Thymus (tissue), 11 donors: Measurements from ENCODE around the gene BLOC1S4. TPM values are rescaled to one million over a fixed set of nuclear protein-coding genes. Genes with fewer than 3 reads are reported as not detected.

Experiments used
- DNase-seq, 9 donors: peaks; one replicate each; pipeline ENCODE4 v3.0.0-alpha.2; 2013; ENCODE audit warnings: low spot score in 9 of 9, low read depth in 6 of 9, missing footprints in 1 of 9
- H3K27ac ChIP-seq, 2 donors: one replicate each; pipeline ENCODE4 v1.5.1; 2013; ENCODE audit warnings: control low read depth in 1 of 2, low read depth in 1 of 2, low read length in 1 of 2, mild to moderate bottlenecking in 1 of 2, moderate library complexity in 1 of 2
- H3K27me3 ChIP-seq, 2 donors: one replicate each; pipeline ENCODE4 v1.5.1; 2013; ENCODE audit warnings: low read length in 1 of 2; ENCODE audit not compliant: control insufficient read depth in 2 of 2, insufficient read depth in 1 of 2
- H3K36me3 ChIP-seq, 2 donors: one replicate each; pipeline ENCODE4 v1.5.1; 2013; ENCODE audit warnings: low read length in 1 of 2, mild to moderate bottlenecking in 1 of 2, moderate library complexity in 1 of 2; ENCODE audit not compliant: control insufficient read depth in 2 of 2, insufficient read depth in 2 of 2
- H3K4me1 ChIP-seq, 2 donors: one replicate each; pipeline ENCODE4 v1.5.1; 2013; ENCODE audit warnings: low read length in 2 of 2; ENCODE audit not compliant: control insufficient read depth in 2 of 2, insufficient read depth in 2 of 2
- H3K4me3 ChIP-seq, 2 donors: one replicate each; pipeline ENCODE4 v1.5.1; 2013; ENCODE audit warnings: low read length in 2 of 2, control low read depth in 1 of 2, mild to moderate bottlenecking in 1 of 2
- H3K9me3 ChIP-seq, 2 donors: one replicate each; pipeline ENCODE4 v1.5.1; 2013; ENCODE audit warnings: low read length in 1 of 2, mild to moderate bottlenecking in 1 of 2; ENCODE audit not compliant: control insufficient read depth in 2 of 2, insufficient read depth in 1 of 2
- WGBS: extraction: QIAGEN DNeasy Blood & Tissue Kit; methylation state at CpG from one replicate; pipeline ENCODE4 v1.1.7; 2013; 5-methylcytosine and 5-hydroxymethylcytosine counted together
- polyA plus RNA-seq: library from polyadenylated mRNA; stranded (reverse); fragments of 200-250 nt; gene quantifications from one replicate; pipeline ENCODE4 v1.2.3, GENCODE V29; 2013
- total RNA-seq: library from RNA; stranded (reverse); fragments of 120-200 nt; gene quantifications from one replicate; pipeline ENCODE4 v1.2.4, GENCODE V29; 2013
- donor health status: healthy.

BLOC1S4 gene
- total and polyA plus RNA-seq, 2 donors: 11.9 to 23.4 TPM

- H3K9me3 ChIP-seq: peaks cover 0 to 6% of the 10 kb centered on the region in 2 donors
- peaks cover 36 to 40% of the 10 kb centered on the region in 2 donors for H3K36me3 ChIP-seq
- peaks cover 20 to 30% of the 10 kb centered on the region in 2 donors for H3K4me1 ChIP-seq
- WGBS: 97% methylated on average over 5 of the region's 5 CpGs
- no peak for DNase-seq
- H3K27me3 ChIP-seq: no peaks in the 10 kb centered on the region
- H3K4me3 ChIP-seq: no peak overlapping the region
- no peak overlapping the region for H3K27ac ChIP-seq
These were observed 9.8 kb upstream of the BLOC1S4 start for GRCh38 chr4:6706173-6706572.

DNA sequence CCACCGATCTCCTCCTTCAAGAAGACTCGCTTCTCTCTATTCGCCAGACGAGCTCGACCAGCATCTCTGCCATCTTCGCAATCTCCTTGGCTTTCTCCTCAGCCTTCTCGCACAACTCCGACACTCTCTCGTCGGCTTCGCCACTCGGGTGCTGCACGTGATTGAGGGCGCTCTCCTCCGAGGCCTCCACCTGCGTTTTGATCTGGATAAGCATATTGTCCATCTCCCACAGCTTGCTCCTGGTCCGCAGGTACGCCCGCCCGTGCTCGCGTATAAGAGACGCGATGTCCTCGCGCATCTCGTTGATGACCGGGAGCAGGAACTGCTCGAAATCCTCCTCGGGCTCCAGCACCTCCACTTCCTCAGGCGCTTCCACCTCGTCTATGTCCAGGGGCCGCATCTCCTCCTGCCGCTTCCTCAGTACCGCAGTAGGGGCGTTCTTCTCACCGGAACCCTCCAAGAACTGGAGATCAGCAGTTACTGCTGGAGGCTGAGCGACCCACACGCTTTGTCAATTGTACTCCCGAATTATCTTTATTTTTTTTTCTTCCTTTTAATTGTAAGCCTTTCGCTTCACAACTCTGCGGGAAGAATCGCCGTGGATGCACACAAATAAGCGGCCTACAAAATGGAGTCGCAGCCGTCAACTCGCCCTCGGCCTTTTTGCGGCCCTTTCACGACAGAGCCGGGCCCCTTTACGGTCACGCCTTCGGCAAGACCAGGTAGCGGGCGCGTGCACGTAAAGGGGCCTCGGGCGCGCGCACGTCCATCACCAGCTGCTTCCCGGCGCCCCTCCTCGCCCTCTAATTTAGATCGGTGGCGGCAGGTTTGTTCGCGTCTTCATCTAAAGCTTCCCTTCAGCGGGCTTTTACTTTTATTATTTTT is 6.5 kb upstream of the BLOC1S4 start, which contains the start of gene MRFAP1L1:
Gene MRFAP1L1, minus strand, starts transcription at position 636 of the 885 bp plus-strand sequence. Its CDS starts 236 bp downstream, at position 400.
- Histone ChIP-seq H3K4me1 (peaks cover 20 to 30% of the 10 kb centered on the region in 2 donors), H3K4me3 (peak within 1 kb of the TSS; percentile 73 to 86), H3K36me3 (peaks cover 14 to 23% of the 10 kb centered on the region in 2 donors), H3K27ac (peak within 1 kb of the TSS; percentile 94 to 95), H3K27me3 (no peaks in the 10 kb centered on the region), H3K9me3 (no peaks in the 10 kb centered on the region)
- under 1% methylated on average over 72 of the region's 72 CpGs for WGBS
- peak; percentile 91 to 99 (median 97) for DNase-seq

DNA sequence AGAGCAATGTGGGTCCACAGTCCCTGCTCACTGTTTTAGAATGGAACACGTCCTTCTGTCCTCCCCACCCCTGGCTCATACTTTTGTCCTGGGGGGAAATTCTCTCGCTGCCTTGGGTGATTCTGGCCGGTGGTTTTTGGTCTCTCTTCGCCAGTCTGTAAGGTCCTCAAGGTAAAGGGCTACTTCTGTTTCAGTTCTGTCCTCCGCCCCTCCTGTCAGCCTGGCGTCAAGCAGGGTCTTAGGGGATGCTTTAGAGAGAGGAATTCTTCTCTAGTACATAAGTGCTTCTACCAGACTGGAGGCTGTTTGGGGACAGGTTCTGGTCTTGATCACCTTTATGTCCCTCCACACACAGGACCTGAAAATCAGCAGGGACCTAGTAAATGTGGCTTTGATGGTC is 5.7 kb upstream of the BLOC1S4 start:
- 25% methylated on average over 6 of the region's 6 CpGs for WGBS
- Histone ChIP-seq H3K4me3 (peak overlapping the region; percentile 73 to 86), H3K4me1 (peaks cover 20 to 30% of the 10 kb centered on the region in 2 donors), H3K9me3 (no peaks in the 10 kb centered on the region), H3K27ac (peak overlapping the region; percentile 38 to 94), H3K27me3 (no peaks in the 10 kb centered on the region), H3K36me3 (peaks cover 14 to 18% of the 10 kb centered on the region in 2 donors)
- no peak for DNase-seq

DNA sequence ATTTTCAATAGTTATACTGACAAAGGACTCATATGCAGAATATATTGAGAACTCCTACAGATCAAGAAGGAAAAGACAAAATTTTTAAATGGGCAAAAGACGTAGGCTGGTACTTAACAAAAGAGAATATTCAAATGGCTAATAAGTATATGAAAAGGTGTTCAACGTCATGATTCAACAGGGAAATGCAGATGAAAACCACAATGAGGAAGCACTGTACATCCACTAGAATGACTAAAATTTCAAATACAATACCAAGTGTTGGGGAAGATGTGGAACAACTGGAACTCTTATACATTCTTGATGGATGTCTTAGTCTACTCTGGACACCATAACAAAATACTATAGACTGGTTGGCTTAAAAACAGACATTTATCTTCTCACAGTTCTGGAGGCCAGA is 5.0 kb upstream of the BLOC1S4 start:
- H3K27ac ChIP-seq: no peak overlapping the region
- 57% methylated on average over 2 of the region's 2 CpGs for WGBS
- H3K36me3 ChIP-seq: peaks cover 14 to 17% of the 10 kb centered on the region in 2 donors
- H3K4me1 ChIP-seq: peaks cover 24 to 34% of the 10 kb centered on the region in 2 donors
- H3K27me3 ChIP-seq: no peaks in the 10 kb centered on the region
- no peak overlapping the region for H3K4me3 ChIP-seq
- H3K9me3 ChIP-seq: no peaks in the 10 kb centered on the region
- DNase-seq: no peak

- no peak overlapping the region for H3K4me3 ChIP-seq
- no peaks in the 10 kb centered on the region for H3K27me3 ChIP-seq
- H3K9me3 ChIP-seq: no peaks in the 10 kb centered on the region
- no peaks in the 10 kb centered on the region for H3K36me3 ChIP-seq
- no peak for DNase-seq
- no peak overlapping the region for H3K27ac ChIP-seq
- WGBS: 98% methylated on average over 1 of the region's 1 CpG
- peaks cover 14 to 16% of the 10 kb centered on the region in 2 donors for H3K4me1 ChIP-seq
These were observed 1.0 kb upstream of the BLOC1S4 start for GRCh38 chr4:6714954-6715353.

DNA sequence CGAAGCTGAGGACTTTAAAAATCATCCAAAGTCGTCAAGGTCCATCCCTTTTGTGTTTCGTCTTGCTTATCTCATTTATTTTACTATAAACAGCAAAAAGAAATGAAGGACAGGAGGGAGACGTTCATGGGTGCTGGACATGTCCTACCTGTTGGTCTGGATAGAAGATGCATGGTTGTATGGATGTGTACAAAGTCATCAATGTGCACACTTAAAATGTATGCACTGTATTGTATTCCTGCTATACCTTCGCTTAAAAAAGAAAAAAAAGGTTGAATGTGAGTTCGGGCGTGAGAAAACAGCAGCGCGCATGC is 313 bp upstream of the BLOC1S4 start:
- peaks cover 10 to 14% of the 10 kb centered on the region in 2 donors for H3K4me1 ChIP-seq
- H3K9me3 ChIP-seq: no peaks in the 10 kb centered on the region
- 25% methylated on average over 9 of the region's 9 CpGs for WGBS
- peak overlapping the region; percentile 73 to 89 for H3K4me3 ChIP-seq
- peak overlapping the region; percentile 44 to 81 for H3K27ac ChIP-seq
- H3K27me3 ChIP-seq: no peaks in the 10 kb centered on the region
- DNase-seq: no peak
- H3K36me3 ChIP-seq: no peaks in the 10 kb centered on the region

GRCh38 chr4:6716958-6717655 is 1.1 kb downstream of the BLOC1S4 start:
- 63% methylated on average over 7 of the region's 7 CpGs for WGBS

GRCh38 chr4:6718932-6719610 is 3.1 kb downstream of the BLOC1S4 start:
- Histone ChIP-seq H3K4me1 (peaks cover 10 to 13% of the 10 kb centered on the region in 2 donors), H3K9me3 (no peaks in the 10 kb centered on the region), H3K36me3 (no peaks in the 10 kb centered on the region), H3K27me3 (no peaks in the 10 kb centered on the region), H3K4me3 (no peak overlapping the region), H3K27ac (no peak overlapping the region)
- 97% methylated on average over 7 of the region's 7 CpGs for WGBS
- no peak for DNase-seq

More at GRCh38 chr4:6716958-6717655, 1.1 kb downstream of the BLOC1S4 start:
- Histone ChIP-seq H3K27ac (peak overlapping the region; percentile 66 to 97), H3K36me3 (no peaks in the 10 kb centered on the region), H3K27me3 (no peaks in the 10 kb centered on the region), H3K9me3 (no peaks in the 10 kb centered on the region), H3K4me3 (peak overlapping the region; percentile 73 to 89), H3K4me1 (peaks cover 10 to 13% of the 10 kb centered on the region in 2 donors)
- no peak for DNase-seq
